GM18907 (cell line): ENCODE data around the gene SIMC1.
"Not testable (repeated sequence)": the region's sequence is repeated elsewhere in the genome, so short reads cannot be mapped to it uniquely, and the experiment has no call there.

Experiments used
- ATAC-seq: cut with Tn5 transposase; IDR thresholded peaks from one replicate; pipeline ENCODE4 v1.9.1; 2021; ENCODE audit warnings: mild to moderate bottlenecking, moderate library complexity; ENCODE audit not compliant: unreplicated experiment

SIMC1 gene

DNA sequence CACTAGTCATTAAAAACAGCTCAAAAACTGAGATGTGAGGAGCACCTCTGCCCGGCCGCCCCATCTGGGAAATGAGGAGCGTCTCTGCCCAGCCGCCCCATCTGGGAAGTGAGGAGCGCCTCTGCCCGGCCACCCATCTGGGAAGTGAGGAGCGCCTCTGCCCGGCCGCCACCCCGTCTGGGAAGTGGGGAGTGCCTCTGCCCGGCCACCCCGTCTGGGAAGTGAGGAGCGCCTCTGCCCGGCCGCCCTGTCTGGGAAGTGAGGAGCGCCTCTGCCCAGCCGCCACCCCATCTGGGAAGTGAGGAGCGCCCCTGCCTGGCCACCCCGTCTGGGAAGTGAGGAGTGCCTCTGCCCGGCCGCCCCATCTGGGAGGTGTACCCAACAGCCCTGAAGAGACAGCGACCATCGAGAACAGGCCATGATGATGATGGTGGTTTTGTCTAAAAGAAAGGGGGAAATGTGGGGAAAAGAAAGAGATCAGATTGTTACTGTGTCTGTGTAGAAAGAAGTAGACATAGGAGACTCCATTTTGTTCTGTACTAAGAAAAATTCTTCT, 23.7 kb upstream of the SIMC1 start:
- not testable (repeated sequence) for ATAC-seq

DNA sequence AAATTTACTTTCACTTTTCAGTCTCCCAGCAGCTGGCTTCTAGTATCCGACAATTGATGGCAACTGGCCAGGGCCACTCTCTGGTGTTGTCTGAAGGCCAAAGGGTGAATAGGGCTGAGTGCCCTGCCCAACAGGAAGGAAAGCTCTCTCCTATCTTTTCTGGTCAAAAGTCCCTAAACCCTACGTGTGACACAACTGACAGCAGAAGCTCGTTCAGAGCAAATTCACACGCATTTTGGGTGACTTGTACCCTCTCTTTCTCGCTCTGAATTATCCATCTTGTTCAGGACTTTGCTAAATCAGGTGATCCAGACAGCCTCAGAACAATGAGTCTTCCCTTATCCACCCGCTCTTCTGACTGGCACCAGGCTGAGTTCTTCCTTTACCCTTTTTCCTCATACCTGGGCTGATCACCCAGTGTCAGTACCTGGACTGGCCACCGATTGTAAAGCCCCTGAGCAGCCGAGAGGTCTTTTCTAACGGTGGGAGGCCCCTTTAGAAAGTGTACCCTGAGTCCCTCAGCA, 21.8 kb upstream of the SIMC1 start:
- not testable (repeated sequence) for ATAC-seq

DNA sequence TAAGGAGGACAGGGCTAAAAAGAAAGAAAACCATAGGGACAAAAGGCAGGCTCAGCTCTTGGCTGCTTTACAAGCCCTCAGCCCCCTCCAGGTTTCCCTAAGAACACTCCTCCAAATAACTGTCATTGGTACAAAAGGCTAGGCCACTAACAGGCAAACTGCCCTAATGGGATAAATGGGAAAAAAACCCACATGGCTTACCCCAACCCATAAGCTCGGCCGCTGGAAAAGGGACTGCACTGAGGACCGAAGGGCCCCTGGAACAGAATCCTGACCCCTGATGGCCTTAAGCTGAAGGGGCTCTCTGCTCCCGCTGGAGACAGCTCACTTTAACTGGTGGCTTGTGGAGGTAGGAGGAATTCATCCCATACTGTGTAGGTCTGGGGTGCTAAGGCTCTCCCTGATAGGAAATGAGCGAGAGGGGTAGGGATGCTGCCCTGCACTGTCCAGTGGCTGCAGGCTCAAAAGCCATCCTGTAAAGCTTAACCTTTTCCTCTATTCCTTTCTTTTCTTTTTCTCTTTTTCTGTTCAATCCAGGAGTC, 21.0 kb upstream of the SIMC1 start:
- not testable (repeated sequence) for ATAC-seq

DNA sequence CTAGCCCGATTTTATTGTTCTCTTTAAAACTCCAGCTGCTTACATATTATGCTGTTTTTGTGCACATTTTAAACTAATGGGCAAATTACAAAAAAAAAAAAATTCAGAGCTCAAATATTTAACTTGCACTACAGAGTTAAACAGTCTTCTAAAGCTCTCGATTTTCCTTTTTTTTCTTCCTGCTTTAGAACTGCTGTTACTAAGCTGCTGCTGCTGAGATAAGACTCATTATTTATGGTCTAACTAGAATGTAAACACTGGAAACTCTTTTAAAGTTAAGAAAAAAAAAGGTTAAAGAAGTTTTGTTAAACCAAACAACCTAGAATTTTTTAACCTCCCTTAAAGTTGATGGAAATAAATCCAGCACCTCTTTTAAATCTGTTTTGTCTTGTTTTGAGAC, 20.5 kb upstream of the SIMC1 start:
- not testable (repeated sequence) for ATAC-seq

GRCh38 chr5:176222006-176222405, 16.2 kb upstream of the SIMC1 start:
- ATAC-seq: not testable (repeated sequence)

DNA sequence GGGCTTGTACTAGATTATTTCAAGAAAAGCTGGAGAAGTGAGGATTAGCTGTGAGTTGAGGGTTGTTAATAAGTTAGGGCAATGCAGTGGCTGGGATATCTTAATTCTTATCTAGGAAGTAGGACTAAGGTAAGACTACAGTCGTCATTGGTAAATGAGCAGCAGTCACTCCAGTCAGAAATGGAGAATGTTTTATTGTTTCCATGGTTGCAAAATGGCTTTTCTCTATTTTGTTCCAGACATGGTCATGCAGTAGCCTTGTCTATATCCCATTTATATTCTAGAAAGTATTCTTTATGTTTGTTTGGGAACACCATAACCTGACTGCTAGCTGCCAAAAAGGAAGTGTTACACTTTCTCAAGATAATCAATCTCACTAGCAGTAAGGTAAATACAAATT, 9.9 kb upstream of the SIMC1 start:
- not testable (repeated sequence) for ATAC-seq

DNA sequence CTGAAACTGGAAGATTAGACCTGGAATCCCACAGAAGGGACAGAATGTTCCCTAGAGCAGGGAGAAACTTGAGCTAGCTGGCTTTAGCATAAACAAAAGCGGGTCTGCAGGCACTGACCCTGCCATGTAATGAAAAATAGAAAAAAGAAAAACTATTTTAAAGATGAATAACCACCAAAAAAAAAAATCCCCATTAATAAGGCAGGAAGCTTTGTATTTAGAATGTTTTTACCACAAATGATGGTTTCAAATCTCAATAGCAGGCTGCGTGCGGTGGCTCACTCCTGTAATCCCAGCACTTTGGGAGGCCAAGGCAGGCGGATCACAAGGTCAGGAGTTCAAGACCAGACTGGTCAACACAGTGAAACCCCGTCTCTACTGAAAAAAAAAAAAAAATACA, 5.0 kb upstream of the SIMC1 start:
- not testable (repeated sequence) for ATAC-seq

GRCh38 chr5:176235155-176235554, 3.1 kb upstream of the SIMC1 start:
- ATAC-seq: peak; percentile 49

DNA sequence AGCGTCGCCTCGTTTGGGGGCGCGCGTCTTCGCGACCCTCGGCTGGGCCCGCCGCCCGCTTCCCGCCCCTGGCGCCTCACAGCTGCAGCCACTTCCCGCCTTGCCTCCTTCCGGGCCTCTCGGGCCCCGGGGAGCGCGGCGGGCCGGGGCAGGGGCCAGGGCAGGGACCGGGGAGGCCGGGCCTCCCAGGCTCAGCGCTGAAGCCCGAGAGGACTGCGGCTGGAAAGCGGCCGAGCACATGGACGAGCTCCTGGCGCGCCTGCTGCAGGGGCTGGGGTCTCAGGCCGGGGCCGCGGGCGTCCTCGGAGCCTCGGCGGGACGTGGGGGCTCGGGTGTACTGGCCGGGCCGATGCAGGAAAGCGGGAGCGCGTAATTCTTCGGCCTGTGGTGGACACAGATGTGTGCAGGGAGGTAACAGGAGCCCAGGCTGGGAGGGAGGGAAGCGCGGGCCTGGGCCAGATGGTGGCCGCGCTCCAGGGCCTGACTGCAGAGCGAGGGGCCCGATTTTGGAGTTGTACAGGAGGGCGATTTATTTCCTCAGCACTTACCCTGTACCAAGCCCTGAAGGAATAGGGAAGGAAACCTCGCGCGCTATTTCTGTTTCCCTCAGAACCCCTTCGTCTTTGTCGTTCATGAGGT, 540 bp downstream of the SIMC1 start:
- peak; percentile 24 for ATAC-seq

DNA sequence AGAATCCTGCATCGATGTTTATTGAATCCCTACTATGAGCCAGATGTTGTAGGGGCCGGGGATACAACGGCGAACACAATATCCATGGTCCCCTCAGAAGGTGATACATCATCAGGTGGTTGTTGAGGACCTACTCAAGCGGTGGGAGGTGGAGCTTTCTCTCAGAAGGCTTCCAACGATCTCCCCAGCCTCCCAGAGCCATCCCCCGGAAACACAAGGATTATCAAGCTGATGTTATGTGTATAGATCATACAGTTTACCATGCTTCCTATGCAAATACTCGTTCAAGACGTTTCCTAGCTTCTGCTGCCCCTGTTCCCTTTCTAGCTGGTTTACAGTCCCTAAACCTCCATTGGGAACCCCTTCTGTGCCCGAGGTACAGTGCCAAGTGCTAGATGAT, 1.1 kb downstream of the SIMC1 start:
- not testable (repeated sequence) for ATAC-seq

DNA sequence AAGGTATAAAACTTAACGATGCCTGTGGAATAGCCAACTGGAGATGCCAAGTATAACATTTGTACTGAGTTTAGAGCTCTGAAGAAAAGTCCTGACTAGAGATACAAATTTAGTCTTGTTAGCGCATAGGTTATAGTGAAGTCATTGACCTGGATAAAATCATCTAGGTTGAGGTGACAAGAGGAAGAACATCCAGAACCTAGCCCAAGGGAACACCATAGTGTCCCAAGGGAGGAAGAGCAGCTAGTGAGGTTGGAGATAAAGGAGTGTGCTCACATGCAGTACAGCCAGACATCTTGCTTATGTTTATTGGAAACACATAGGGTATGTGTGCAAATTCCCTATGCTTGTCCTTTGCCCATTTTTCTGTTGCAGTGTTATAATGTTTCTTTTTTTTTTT, 6.1 kb downstream of the SIMC1 start:
- not testable (repeated sequence) for ATAC-seq

DNA sequence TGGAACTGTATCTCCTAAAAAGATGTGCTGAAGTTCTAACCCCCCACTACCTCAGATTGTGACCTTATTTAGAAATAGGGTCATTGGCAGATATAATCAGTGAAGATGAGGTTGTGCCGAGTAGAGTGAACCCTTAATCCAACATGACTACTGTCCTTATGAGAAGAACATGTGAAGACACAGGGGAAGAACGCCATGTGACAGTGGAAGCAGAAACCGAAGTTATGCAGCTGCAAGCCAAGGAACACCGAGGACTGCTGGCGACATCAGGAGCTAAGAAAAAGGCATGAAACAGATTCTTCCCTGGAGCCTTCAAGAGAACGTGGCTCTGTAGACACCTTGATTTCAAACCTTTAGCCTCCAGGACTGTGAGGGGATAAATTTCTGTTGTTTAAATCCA, 6.8 kb downstream of the SIMC1 start:
- ATAC-seq: not testable (repeated sequence)

- ATAC-seq: not testable (repeated sequence)
Measured at GRCh38 chr5:176245489-176245888, 7.3 kb downstream of the SIMC1 start.

GRCh38 chr5:176250691-176251090, 12.5 kb downstream of the SIMC1 start:
- ATAC-seq: not testable (repeated sequence)

GRCh38 chr5:176252171-176252570, 13.9 kb downstream of the SIMC1 start:
- ATAC-seq: not testable (repeated sequence)

DNA sequence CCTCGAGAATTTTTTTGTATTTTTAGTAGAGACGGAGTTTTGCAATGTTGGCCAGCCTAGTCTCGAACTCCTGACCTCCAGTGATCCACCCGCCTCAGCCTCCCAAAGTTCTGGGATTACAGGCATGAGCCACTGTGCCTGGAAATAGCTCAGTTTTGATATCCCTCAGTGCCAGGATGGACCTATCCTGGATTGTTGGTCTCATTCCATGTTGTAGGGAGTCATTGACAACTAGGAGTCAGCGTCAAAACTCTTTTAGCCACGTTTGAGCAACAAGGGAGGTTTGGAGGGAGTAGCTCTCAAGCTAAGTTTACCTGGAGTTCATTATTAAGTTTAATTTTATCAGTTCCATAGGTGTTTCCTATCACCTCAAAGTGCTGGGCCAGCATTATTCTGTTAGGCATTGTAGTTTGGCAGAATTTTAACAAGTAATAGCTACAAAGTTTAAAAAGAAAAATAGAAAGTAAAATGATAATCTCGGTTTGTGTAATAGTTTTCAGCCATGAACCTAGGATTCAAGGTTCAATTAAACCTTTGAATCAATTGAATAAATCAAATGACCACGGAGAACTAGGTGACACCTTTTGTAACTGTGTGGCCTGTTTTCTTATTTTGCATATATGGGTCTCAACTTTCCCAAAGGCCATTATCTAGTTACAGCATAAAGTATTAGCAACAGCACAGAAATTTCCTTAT, 15.3 kb downstream of the SIMC1 start:
- not testable (repeated sequence) for ATAC-seq

- not testable (repeated sequence) for ATAC-seq
Measured at GRCh38 chr5:176254066-176254393, 15.8 kb downstream of the SIMC1 start.

DNA sequence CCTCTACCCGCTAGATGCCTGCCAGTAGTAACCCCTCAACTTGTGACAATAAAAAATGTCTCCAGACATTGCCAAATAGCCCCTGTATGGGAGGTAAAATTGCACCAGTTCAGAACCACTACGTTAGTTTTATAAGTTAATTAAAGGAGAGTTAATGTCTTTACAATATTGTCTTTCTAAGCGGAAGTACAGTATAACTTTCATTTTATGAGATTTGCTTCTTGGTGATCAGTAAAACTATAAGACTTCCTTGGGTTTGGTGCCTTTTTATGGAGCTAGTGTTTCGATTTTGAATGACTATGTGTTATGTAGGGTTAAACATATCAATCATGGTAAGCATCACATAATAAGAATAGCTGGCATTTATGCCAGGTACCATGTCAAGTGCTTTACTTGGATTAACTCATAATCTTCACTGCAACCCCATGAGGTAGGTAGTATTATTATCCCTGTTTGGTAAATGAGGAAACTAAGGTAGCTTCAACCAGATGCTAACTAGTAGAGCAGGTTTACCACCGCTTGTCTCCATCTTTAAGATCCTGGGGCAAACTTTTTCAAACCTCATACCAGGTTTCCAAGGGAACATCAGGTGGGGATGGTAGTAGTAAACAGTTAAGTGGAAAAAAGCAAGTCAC, 19.8 kb downstream of the SIMC1 start:
- ATAC-seq: not testable (repeated sequence)

- not testable (repeated sequence) for ATAC-seq
Measured at GRCh38 chr5:176260682-176261081, 22.5 kb downstream of the SIMC1 start.

DNA sequence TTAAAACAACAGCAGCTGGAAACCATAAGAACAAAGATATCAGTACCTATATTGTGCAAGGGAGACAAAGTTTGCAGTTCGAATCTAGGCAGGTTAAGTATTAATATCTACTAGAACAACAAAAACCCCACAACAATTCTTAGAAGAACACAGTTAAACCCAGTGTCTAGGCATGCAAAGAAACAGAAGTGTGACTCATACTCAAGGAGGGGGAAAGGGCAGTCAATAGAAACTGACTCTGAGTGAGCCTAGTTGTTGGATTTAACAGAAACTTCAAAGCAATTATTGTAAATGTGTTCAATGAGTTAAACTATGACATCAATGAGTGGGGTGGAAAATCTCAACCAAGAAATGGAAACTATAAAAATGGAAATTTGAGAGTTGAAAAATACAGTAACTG, 28.2 kb downstream of the SIMC1 start:
- ATAC-seq: not testable (repeated sequence)

DNA sequence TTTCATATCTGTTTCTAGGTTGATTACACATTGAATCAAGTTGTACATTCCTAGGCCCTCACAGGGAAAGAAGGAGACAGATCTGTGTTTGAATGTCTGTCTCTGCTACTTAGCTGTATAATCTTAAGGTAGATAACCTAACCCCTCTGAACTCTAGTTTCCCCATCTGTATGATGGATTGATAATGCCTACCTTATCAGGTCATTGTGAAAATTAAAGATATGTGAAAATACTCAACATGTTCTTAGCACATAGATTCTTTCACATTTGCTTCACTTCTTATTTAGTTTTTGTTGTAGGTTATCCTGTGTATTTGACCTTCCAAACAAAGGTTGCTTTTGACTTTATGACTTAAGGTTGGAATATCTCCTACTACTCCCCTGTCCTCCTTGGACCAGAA, 50.8 kb downstream of the SIMC1 start:
- ATAC-seq: not testable (repeated sequence)
